Small intestine (tissue), 7 donors: ENCODE data around the gene MXD3. TPM values are rescaled to one million over a fixed set of nuclear protein-coding genes. Genes with fewer than 3 reads are reported as not detected.

Source experiments
- DNase-seq, 2 donors: peaks; one replicate each; pipeline versions ENCODE4 v3.0.0 to v3.0.0-alpha.2; 2013
- FAIRE-seq: peaks from 2 replicates; lab custom pipeline; 2012; peaks lifted over from hg19 to GRCh38; lab: Jason Lieb, UNC
- H3K27ac ChIP-seq, 3 donors: one replicate each; pipeline ENCODE4 v1.5.1; 2013; ENCODE audit warnings: low read length in 2 of 3, mild to moderate bottlenecking in 2 of 3, control low read depth in 1 of 3, inconsistent platforms in 1 of 3, low read depth in 1 of 3, moderate library complexity in 1 of 3
- H3K27me3 ChIP-seq, 3 donors: one replicate each; pipeline ENCODE4 v1.6.1; 2013; ENCODE audit warnings: low read length in 3 of 3, inconsistent platforms in 1 of 3; ENCODE audit not compliant: control insufficient read depth in 3 of 3, insufficient read depth in 3 of 3
- H3K36me3 ChIP-seq, 3 donors: one replicate each; pipeline ENCODE4 v1.6.1; 2013; ENCODE audit warnings: low read length in 3 of 3, inconsistent platforms in 1 of 3, low read depth in 1 of 3, mild to moderate bottlenecking in 1 of 3, moderate library complexity in 1 of 3; ENCODE audit not compliant: control insufficient read depth in 3 of 3, insufficient read depth in 2 of 3
- H3K4me1 ChIP-seq, 3 donors: one replicate each; pipeline ENCODE4 v1.6.1; 2013; ENCODE audit warnings: low read length in 2 of 3, inconsistent platforms in 1 of 3, low read depth in 1 of 3, mild to moderate bottlenecking in 1 of 3, moderate library complexity in 1 of 3; ENCODE audit not compliant: control insufficient read depth in 3 of 3, insufficient read depth in 2 of 3
- H3K4me3 ChIP-seq, 3 donors: one replicate each; pipeline ENCODE4 v1.5.1; 2013; ENCODE audit warnings: low read length in 3 of 3, control low read depth in 1 of 3, inconsistent platforms in 1 of 3, low read depth in 1 of 3, mild to moderate bottlenecking in 1 of 3, moderate library complexity in 1 of 3
- H3K9me3 ChIP-seq, 2 donors: one replicate each; pipeline ENCODE4 v1.6.1; 2013; ENCODE audit warnings: low read depth in 1 of 2, low read length in 1 of 2; ENCODE audit not compliant: control insufficient read depth in 2 of 2, insufficient read depth in 1 of 2
- WGBS, 3 donors: extraction: QIAGEN DNeasy Blood & Tissue Kit; methylation state at CpG; one replicate each; pipeline ENCODE4 v1.1.7; 2013; 5-methylcytosine and 5-hydroxymethylcytosine counted together
- polyA plus RNA-seq, 4 donors: library from polyadenylated mRNA; stranded (reverse) in 3 of 4; unstranded in 1 of 4; fragments of 200-250 nt in 3 of 4; fragments of 120-200 nt in 1 of 4; gene quantifications; one replicate each; pipeline versions ENCODE4 v1.2.1 to v1.2.3, GENCODE V29; 2013
- donor health status: healthy with polysubstance abuse.
- donor health status: control.
- donor health status: control.
- donor health status: Bipolar disorder and iron deficiency.
- donor health status: healthy.

MXD3 gene
- polyA plus RNA-seq, 4 donors = 11.9 to 22.9 (median 14.4) TPM

DNA sequence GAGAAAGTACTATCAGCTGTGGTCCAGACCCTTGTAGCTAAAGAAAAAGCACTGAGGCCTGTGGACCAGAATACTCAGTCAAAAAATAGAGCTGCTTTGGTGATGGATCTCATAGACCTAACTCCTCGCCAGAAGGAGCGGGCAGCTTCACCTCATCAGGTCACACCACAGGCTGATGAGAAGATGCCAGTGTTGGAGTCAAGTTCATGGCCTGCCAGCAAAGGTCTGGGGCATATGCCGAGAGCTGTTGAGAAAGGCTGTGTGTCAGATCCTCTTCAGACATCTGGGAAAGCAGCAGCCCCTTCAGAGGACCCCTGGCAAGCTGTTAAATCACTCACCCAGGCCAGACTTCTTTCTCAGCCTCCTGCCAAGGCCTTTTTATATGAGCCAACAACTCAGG lies 17.1 kb downstream of the MXD3 start:
- WGBS, 3 donors = 94 to 98% (median 96%) methylated on average over 3 of the region's 3 CpGs

GRCh38 chr5:177293819-177294581 lies 17.7 kb downstream of the MXD3 start:
- 94 to 97% (median 96%) methylated on average over 12 of the region's 12 CpGs for WGBS, 3 donors
- FAIRE-seq = no peak
- H3K36me3 ChIP-seq = peaks cover 17 to 65% (median 34%) of the 10 kb centered on the region in 3 donors
- peaks cover 0 to 37% (median 0%) of the 10 kb centered on the region in 3 donors for H3K4me1 ChIP-seq
- no peak overlapping the region for H3K27ac ChIP-seq
- H3K9me3 ChIP-seq = no peaks in the 10 kb centered on the region
- no peaks in the 10 kb centered on the region for H3K27me3 ChIP-seq
- H3K4me3 ChIP-seq = no peak overlapping the region
- DNase-seq = no peak

More for the DNA sequence above, 17.1 kb downstream of the MXD3 start:
- Histone ChIP-seq H3K27ac (no peak overlapping the region), H3K4me1 (peaks cover 0 to 43% (median 0%) of the 10 kb centered on the region in 3 donors), H3K27me3 (no peaks in the 10 kb centered on the region), H3K4me3 (no peak overlapping the region), H3K36me3 (peaks cover 17 to 68% (median 34%) of the 10 kb centered on the region in 3 donors), H3K9me3 (no peaks in the 10 kb centered on the region)
- FAIRE-seq = no peak
- no peak for DNase-seq

DNA sequence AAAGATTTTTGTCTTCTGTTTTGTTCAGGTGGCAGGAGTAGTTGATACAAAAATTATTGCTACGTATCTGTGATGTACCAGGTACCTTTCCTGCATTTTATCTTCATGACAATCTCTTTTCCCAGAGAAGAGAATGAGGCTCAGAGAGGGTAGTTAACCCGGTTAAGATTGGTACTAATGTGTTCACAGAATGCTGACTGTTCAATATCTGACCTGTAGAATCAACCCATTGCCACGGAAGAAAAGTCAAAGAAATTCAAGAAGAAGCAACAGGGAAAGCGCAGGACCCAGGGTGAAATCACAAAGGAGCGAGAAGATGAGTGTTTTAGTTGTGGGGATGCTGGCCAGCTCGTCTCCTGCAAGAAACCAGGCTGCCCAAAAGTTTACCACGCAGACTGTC lies 20.0 kb downstream of the MXD3 start:
- no peak for FAIRE-seq
- DNase-seq = no peak
- H3K4me1 ChIP-seq = peaks cover 0 to 20% (median 0%) of the 10 kb centered on the region in 3 donors
- no peaks in the 10 kb centered on the region for H3K27me3 ChIP-seq
- H3K4me3 ChIP-seq = no peak overlapping the region
- no peaks in the 10 kb centered on the region for H3K9me3 ChIP-seq
- H3K36me3 ChIP-seq = peaks cover 19 to 63% (median 37%) of the 10 kb centered on the region in 3 donors
- 95 to 97% (median 97%) methylated on average over 7 of the region's 7 CpGs for WGBS, 3 donors
- no peak overlapping the region for H3K27ac ChIP-seq

- Histone ChIP-seq H3K9me3 (no peaks in the 10 kb centered on the region), H3K4me1 (peaks cover 0 to 13% (median 0%) of the 10 kb centered on the region in 3 donors), H3K27me3 (no peaks in the 10 kb centered on the region), H3K27ac (no peak overlapping the region), H3K4me3 (no peak overlapping the region), H3K36me3 (peaks cover 20 to 57% (median 38%) of the 10 kb centered on the region in 3 donors)
- 91 to 95% (median 93%) methylated on average over 12 of the region's 12 CpGs for WGBS, 3 donors
- no peak for FAIRE-seq
- DNase-seq = no peak
These were observed 20.7 kb downstream of the MXD3 start for GRCh38 chr5:177290816-177291596.

DNA sequence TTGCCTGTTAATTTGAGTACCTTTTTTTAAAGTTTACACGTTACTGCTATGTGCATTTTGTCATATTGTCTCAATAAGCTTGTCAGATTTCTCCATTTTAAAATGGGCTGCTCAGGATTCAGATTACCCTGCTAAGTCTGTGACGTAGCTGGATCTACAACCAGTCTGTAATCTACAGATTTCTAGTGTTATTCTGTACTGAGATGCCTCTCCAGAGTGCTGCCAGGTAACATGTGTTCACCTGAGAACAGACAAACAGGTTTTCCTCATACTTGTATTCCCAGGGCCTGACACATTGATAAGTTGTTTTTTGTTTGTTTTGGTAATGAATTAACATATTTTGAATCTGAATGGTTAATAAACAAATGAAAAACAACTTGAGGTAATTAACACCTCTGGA lies 23.5 kb downstream of the MXD3 start:
- DNase-seq = no peak
- H3K4me1 ChIP-seq = no peaks in the 10 kb centered on the region
- 92 to 99% (median 92%) methylated on average over 2 of the region's 2 CpGs for WGBS, 3 donors
- H3K27ac ChIP-seq = no peak overlapping the region
- peaks cover 20 to 50% (median 32%) of the 10 kb centered on the region in 3 donors for H3K36me3 ChIP-seq
- H3K9me3 ChIP-seq = no peaks in the 10 kb centered on the region
- H3K4me3 ChIP-seq = no peak overlapping the region
- no peaks in the 10 kb centered on the region for H3K27me3 ChIP-seq
- FAIRE-seq = no peak

GRCh38 chr5:177276886-177277285 lies 34.8 kb downstream of the MXD3 start:
- DNase-seq (peak in 1 of 2 donors; percentile 16), FAIRE-seq (no peak)
- peaks cover 8 to 36% (median 23%) of the 10 kb centered on the region in 3 donors for H3K36me3 ChIP-seq
- no peaks in the 10 kb centered on the region for H3K27me3 ChIP-seq
- H3K9me3 ChIP-seq = no peaks in the 10 kb centered on the region
- 44 to 56% (median 54%) methylated on average over 1 of the region's 1 CpG for WGBS, 3 donors
- peak overlapping the region in 1 of 3 donors; percentile 41 for H3K27ac ChIP-seq
- H3K4me1 ChIP-seq = no peaks in the 10 kb centered on the region
- H3K4me3 ChIP-seq = no peak overlapping the region

- Histone ChIP-seq H3K4me1 (no peaks in the 10 kb centered on the region), H3K27me3 (no peaks in the 10 kb centered on the region), H3K36me3 (peaks cover 8 to 31% (median 24%) of the 10 kb centered on the region in 3 donors), H3K4me3 (no peak overlapping the region), H3K27ac (no peak overlapping the region), H3K9me3 (no peaks in the 10 kb centered on the region)
- FAIRE-seq (no peak), DNase-seq (no peak)
- 93 to 97% (median 96%) methylated on average over 6 of the region's 6 CpGs for WGBS, 3 donors
These were observed 35.8 kb downstream of the MXD3 start for GRCh38 chr5:177275883-177276282.

DNA sequence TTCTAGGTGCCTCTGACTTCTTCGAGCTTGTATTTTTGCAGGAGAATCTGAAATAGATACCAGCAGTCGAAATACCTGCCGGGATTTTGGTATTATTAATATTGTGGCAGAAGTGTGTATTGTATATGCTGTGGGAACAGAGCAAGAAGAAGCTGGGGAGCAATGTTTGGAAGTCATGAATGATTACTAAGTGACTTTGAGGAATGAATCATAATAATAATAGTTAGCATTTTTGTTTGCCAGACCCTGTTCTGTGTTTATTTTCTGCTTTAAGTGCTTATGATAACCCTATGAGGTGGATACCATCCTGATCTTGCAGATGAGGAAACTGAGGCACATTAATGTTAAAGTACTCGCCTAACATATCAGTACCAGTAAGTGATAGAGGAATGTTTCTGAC lies 40.6 kb downstream of the MXD3 start:
- peaks cover 17 to 33% (median 30%) of the 10 kb centered on the region in 3 donors for H3K36me3 ChIP-seq
- 92 to 96% (median 94%) methylated on average over 4 of the region's 4 CpGs for WGBS, 3 donors
- no peak for DNase-seq
- H3K27ac ChIP-seq = no peak overlapping the region
- no peaks in the 10 kb centered on the region for H3K9me3 ChIP-seq
- H3K4me3 ChIP-seq = no peak overlapping the region
- H3K27me3 ChIP-seq = no peaks in the 10 kb centered on the region
- no peak for FAIRE-seq
- H3K4me1 ChIP-seq = no peaks in the 10 kb centered on the region
